Femur (tissue), 1 donor: Measurements from ENCODE around the gene NCOA7.
"Not testable (repeated sequence)": the region's sequence is repeated elsewhere in the genome, so short reads cannot be mapped to it uniquely, and the experiment has no call there.

Experiments
- DNase-seq: peaks from one replicate; pipeline ENCODE4 v3.0.0-alpha.2; 2017

The NCOA7 gene

GRCh38 chr6:125753218-125753936 is 37.4 kb upstream of the NCOA7 start:
- DNase-seq: no peak

DNA sequence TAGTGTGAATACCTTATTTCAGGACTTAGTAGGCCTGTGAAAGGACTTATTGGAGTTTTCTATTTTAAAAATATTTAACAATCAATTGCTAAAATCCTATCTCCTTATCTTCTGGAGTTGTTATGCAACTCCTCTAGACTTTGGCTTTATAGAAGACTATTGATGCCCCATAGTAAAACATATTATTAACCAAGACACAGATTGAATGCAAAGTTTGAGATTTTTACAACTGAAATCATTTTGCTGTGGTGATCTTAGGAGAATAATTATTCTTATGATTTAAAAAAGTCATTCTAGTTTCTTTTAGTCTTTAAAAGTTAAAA is 36.9 kb upstream of the NCOA7 start:
- DNase-seq: no peak

DNA sequence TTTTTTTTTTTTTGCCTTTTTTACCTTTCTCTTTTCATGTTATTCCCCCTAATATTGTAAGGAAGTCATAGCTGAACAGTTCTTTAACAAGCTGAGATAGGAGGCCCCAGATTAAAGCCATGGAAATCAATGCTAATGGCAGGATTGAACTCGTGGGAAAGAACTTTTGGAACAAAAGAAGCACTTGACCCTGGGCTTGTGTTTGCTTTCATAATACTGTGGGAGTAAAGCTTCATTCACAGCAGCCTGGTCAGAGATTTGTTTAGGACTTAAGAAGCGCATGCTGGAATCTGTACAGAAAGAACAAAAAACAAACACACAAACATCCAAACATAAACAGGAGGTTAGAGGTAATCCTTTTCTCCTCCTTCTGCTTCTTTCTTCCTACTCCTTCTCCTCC is 36.2 kb upstream of the NCOA7 start:
- DNase-seq: no peak

- no peak for DNase-seq
Observed at GRCh38 chr6:125759184-125759902, 31.4 kb upstream of the NCOA7 start.

- DNase-seq: no peak
Observed at GRCh38 chr6:125759959-125760457, 30.8 kb upstream of the NCOA7 start.

DNA sequence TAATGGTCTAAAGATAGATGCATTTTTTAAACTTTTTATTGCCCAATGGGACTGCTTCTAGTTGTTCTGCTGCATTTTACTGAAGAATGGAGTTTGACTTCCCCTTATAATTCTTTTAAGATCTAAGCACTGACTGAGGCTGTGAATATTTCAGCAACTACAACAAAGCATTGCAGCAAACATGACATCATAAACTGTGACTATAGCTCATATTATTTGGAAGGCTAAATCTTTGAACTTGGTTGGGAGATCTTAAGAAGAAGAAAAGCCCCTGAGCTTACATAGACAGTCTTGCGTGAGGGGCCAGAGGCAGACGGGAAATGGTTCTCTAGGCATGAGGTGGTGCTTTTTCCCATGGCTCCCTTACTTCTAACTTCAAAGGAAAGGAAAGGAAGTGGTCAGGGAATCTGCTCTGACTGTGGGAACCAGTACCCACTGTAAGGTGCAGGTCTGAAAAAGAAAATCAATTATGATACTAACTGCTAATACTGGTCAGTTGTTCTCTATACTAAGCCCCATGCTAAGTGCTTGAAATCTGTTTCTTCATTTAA is 26.6 kb upstream of the NCOA7 start:
- no peak for DNase-seq

DNA sequence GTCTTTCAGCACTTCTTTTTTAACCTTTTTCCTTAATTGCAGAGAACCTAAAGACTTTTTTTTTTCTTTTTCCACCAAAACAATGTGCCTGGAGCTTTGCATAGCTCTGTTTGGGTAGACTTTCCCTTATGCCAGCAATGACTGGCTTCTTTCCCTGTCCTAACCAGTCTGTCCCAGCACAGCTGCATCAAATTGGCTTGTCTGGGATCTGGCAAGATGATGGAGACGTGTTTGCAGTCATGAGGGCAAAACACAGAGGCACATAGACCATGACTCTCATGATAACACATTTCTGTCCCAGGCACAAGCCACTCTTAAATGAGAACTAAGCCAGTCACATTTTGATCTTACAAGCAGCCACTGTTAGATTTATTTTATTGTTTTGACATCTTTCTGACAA is 24.8 kb upstream of the NCOA7 start:
- DNase-seq: no peak

DNA sequence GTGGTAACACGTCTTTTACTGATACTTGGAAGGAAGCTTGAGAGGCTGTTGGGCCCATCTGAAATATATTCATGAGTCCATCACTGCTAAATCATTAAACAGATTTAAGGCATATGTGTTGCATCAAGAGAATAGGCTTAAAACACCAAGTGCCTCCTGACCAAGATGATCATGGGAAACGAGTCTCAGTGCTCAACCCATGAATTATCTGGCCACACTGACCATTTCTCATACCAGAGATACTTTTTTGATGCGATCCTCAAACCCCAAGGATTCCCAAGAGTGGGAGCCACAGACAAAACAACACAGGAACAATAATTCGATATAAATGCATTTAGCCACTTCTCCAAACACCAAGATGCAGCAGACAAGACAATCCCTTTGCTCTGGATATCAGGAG is 24.1 kb upstream of the NCOA7 start:
- DNase-seq: no peak

GRCh38 chr6:125769147-125769783 is 21.5 kb upstream of the NCOA7 start:
- no peak for DNase-seq

DNA sequence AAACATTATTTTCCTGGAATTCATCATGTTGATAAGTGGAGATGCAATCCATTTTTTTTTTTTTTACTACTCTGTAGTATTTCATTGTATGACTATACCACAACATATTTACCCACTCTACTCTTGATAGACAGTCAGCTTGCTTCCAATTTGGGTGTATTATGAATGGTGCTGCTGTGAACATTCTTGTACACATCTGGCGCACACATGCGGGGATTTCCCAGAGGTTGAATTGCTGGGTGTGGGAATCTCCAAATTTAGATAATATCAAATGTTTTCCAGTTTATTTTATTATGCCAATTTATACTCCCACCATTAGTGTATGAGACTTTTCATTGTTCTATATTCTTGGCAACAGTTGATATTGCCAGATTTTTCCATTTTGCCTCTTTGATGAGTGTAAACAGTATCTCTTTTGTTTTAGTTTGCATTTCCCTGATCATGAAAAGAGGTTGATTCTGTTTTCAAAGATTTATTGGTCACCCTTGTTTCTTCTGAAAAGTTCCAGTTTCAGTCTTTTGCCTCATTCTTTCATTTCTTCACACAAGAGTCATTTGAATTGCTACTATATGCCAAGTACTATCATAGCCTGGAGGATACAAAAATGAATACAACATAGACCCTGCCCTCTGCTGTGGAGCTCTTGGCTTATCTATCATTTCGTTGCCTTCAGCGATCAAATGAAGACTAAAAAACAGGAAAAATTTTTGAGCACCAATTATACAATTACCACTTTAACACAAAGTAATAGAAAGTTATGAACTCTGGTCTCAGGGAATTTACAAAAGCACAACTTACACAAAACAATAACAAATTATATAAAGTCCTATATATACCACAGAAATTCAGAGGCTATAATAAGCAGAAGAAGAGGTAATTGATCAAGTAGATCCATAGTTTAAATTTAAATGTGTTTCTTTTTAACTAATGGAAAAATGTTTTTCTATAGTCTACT is 17.1 kb upstream of the NCOA7 start:
- DNase-seq: no peak

- DNase-seq: not testable (repeated sequence)
Observed at GRCh38 chr6:125776107-125776826, 14.5 kb upstream of the NCOA7 start.

GRCh38 chr6:125779924-125780539 is 10.7 kb upstream of the NCOA7 start:
- DNase-seq: peak; percentile 94

- peak; percentile 72 for DNase-seq
Observed at GRCh38 chr6:125780540-125781313, 10.0 kb upstream of the NCOA7 start.

GRCh38 chr6:125781314-125781868 is 9.4 kb upstream of the NCOA7 start:
- no peak for DNase-seq

GRCh38 chr6:125784365-125784764 is 6.4 kb upstream of the NCOA7 start:
- DNase-seq: no peak

DNA sequence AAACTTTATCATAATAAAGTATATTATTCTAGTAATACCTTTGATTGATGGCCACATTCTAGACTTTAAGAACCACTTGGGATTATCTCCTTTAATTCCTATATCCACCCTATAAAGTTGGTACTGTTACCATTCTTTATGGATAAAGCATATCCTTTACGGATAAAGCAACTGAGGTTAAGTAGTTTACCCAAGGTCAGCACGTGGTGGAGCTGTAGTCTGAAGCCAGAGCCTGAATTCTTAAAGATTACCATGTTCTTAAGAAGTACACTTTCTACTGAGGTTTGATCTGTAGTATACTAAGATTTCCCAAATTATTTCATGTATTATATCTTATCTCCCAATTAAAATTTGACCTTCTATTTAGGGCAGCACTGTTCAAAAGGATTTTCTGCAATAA is 3.0 kb upstream of the NCOA7 start:
- DNase-seq: no peak

DNA sequence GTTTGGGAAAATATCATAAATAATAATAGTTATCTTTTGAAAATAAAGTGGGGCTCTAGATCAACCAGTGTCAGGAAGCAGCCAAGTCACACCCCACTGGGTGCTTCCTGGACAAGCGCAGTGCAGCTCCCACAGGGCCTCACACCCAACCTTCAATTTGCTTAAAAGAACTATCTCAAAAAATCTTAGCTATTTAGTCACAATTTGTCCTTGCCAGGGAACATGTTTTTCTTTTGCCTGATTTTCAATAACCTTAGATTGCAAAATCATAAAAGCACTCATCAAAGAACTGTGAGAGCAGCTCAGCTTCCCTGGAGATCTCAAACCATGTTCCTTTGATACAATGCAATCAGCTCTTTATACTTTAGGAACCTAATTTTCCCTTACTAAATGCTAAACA is 1.6 kb upstream of the NCOA7 start:
- DNase-seq: no peak

GRCh38 chr6:125789576-125790357 is 993 bp upstream of the NCOA7 start:
- DNase-seq: peak; percentile 63

- peak; percentile 49 for DNase-seq
Observed at GRCh38 chr6:125791151-125791819, 525 bp downstream of the NCOA7 start.
